Skeletal muscle tissue (tissue), 4 donors: ENCODE data around the gene KCNJ10. TPM values are rescaled to one million over a fixed set of nuclear protein-coding genes. Genes with fewer than 3 reads are reported as not detected.

ENCODE experiments used
- H3K27ac ChIP-seq: one replicate; pipeline ENCODE4 v1.7.0; 2013; ENCODE audit warnings: mild to moderate bottlenecking, low read depth, low read length, inconsistent platforms
- H3K27me3 ChIP-seq, 3 donors: one replicate each; pipeline ENCODE4 v1.7.0; 2013; ENCODE audit warnings: low read length in 3 of 3; ENCODE audit not compliant: control insufficient read depth in 3 of 3, insufficient read depth in 3 of 3
- H3K36me3 ChIP-seq, 3 donors: one replicate each; pipeline ENCODE4 v1.7.0; 2013; ENCODE audit warnings: low read length in 3 of 3; ENCODE audit not compliant: control insufficient read depth in 3 of 3, insufficient read depth in 3 of 3
- H3K4me1 ChIP-seq, 3 donors: one replicate each; pipeline ENCODE4 v1.7.0; 2013; ENCODE audit warnings: low read length in 3 of 3, mild to moderate bottlenecking in 3 of 3; ENCODE audit not compliant: control insufficient read depth in 3 of 3, insufficient read depth in 3 of 3
- H3K4me3 ChIP-seq, 3 donors: one replicate each; pipeline ENCODE4 v1.7.0; 2013; ENCODE audit warnings: low read length in 3 of 3
- H3K9ac ChIP-seq, 3 donors: one replicate each; pipeline ENCODE4 v1.7.0; 2013; ENCODE audit warnings: low read length in 3 of 3, mild to moderate bottlenecking in 3 of 3, moderate library complexity in 2 of 3, low read depth in 1 of 3
- H3K9me3 ChIP-seq, 3 donors: one replicate each; pipeline ENCODE4 v1.7.0; 2013; ENCODE audit warnings: low read length in 3 of 3; ENCODE audit not compliant: control insufficient read depth in 3 of 3
- total RNA-seq: library from RNA; depleted of rRNA; stranded (reverse); fragments of >200 nt; gene quantifications from one replicate; pipeline ENCODE4 v1.2.3, GENCODE V29; 2014
- donor health status: Osteomylitis.

The KCNJ10 gene
- total RNA-seq, 1 donor from 2014 or later: 0.52 TPM

DNA sequence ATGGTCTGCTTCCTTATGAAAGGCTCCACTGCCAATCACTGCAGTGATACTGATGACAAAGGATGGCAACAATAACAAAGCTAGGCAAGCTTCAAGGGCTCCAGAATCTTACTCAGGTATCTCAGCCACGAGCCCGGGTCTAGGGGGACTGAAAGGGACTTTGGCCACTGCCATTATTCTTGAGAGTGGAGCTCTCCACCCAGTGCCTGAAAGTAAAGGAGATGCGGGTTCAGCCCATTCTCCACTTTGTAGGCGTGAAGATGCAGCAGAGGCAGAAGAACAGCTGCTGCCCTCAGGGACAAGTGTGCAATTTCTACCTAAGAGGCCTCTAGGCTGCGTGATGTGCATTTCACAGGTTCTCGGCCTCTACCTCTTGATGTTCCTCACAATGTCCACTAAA, 84.5 kb downstream of the KCNJ10 start:
- Histone ChIP-seq H3K9me3 (no peaks in the 10 kb centered on the region), H3K4me3 (no peak overlapping the region), H3K9ac (no peak overlapping the region), H3K27ac (no peak overlapping the region), H3K36me3 (no peaks in the 10 kb centered on the region), H3K4me1 (no peaks in the 10 kb centered on the region), H3K27me3 (peaks cover 2 to 4% (median 3%) of the 10 kb centered on the region in 3 donors)

DNA sequence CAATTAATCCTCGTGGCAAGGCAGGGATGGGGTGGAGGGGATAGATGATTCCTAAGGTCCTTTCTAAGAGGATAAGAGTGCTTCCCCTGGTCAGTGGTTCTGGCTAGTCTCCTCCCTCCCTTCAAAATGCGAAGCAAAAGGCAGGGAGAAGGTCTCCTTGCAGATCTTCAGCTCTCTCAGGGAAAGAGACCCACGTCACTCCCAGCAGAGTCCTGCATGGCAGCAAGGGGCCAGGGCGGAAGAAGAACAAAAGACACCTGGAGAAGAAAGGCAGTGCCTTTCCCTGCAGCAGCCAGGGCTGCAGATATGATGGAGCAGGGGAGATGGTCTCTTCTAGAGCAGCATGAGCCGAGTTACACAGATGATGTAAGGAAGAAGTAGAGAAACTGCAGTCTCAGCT, 86.3 kb downstream of the KCNJ10 start:
- Histone ChIP-seq H3K27me3 (peaks cover 0 to 3% (median 0%) of the 10 kb centered on the region in 3 donors), H3K36me3 (no peaks in the 10 kb centered on the region), H3K4me1 (no peaks in the 10 kb centered on the region), H3K9me3 (no peaks in the 10 kb centered on the region), H3K27ac (no peak overlapping the region), H3K4me3 (no peak overlapping the region), H3K9ac (no peak overlapping the region)

DNA sequence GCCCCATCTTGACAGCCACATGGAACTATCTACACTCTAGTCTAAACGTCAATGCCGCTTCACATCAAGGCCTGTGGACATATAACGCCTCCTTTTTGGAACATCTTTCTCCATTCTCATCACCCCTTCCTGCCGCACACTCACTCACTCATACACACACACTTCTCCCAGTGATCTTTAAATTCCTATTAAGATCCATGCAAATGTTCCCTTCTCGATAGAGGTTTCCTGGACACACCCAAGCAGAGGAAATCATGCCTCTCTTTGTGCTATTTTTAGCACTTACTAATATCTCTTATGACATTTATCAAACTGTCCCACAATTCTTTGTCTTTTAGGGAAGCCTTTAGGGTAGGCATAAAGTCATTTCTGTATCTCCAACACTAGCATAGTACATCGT, 87.7 kb downstream of the KCNJ10 start:
- H3K4me1 ChIP-seq: no peaks in the 10 kb centered on the region
- H3K27ac ChIP-seq: no peak overlapping the region
- no peak overlapping the region for H3K9ac ChIP-seq
- H3K9me3 ChIP-seq: no peaks in the 10 kb centered on the region
- no peak overlapping the region for H3K4me3 ChIP-seq
- peaks cover 3 to 10% (median 4%) of the 10 kb centered on the region in 3 donors for H3K27me3 ChIP-seq
- H3K36me3 ChIP-seq: no peaks in the 10 kb centered on the region

DNA sequence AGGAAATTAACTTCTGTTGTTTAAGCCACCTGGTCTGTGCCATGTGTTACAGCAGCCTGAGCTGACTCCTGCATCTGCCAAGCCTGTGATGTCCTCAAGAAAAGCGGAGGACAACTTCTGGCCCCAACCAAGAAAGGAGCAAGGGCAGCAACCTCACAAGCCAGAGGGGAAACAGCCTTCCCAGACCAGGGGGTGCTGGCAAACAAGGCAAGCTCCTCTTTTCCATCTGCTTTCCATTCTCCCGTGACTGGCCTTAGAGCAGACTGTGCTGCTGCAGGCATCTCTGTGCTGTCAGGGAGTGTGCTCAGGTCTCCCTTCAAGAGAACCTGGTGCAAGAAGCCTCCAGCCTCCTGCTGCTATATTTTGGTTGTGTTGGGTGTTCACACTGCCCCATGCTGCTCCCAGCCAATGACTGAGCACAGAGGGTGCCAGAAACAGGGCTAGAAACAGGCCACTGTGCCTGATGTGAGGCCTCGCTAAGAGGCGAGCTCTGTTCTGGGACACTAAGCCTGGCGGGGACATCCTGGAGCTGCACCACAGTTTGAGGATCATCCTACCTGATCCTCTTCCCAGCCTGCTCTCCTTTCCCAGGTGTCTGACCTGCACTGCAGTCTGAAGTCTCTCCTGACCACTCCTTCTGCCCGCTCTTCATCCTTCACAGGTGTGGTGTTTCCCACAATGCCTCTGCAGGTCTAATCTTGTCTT, 88.5 kb downstream of the KCNJ10 start:
- no peak overlapping the region for H3K4me3 ChIP-seq
- H3K27me3 ChIP-seq: peaks cover 4 to 12% (median 6%) of the 10 kb centered on the region in 3 donors
- no peak overlapping the region for H3K9ac ChIP-seq
- H3K27ac ChIP-seq: no peak overlapping the region
- no peaks in the 10 kb centered on the region for H3K9me3 ChIP-seq
- H3K4me1 ChIP-seq: no peaks in the 10 kb centered on the region
- H3K36me3 ChIP-seq: no peaks in the 10 kb centered on the region

DNA sequence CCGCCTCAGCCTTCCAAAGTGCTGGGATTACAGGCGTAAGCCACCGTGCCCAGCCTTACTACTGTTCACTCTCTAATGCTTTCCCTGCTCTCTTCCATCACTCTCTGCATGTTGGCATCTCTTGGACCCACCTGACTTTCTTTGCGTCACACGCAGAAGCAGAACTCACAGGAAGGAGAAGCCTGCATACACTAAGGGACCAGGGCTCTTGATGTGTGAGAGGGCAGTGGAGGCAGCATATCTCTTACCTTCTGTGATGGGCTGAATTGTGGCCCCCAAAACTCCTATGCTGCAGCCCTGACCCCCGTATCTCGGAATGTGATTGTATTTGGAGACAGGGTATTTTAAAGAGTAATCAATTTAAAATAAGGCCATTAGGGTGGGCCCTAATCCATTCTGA, 89.2 kb downstream of the KCNJ10 start:
- H3K27ac ChIP-seq: no peak overlapping the region
- H3K9me3 ChIP-seq: no peaks in the 10 kb centered on the region
- H3K4me3 ChIP-seq: no peak overlapping the region
- H3K9ac ChIP-seq: no peak overlapping the region
- no peaks in the 10 kb centered on the region for H3K36me3 ChIP-seq
- no peaks in the 10 kb centered on the region for H3K4me1 ChIP-seq
- peaks cover 4 to 12% (median 6%) of the 10 kb centered on the region in 3 donors for H3K27me3 ChIP-seq

DNA sequence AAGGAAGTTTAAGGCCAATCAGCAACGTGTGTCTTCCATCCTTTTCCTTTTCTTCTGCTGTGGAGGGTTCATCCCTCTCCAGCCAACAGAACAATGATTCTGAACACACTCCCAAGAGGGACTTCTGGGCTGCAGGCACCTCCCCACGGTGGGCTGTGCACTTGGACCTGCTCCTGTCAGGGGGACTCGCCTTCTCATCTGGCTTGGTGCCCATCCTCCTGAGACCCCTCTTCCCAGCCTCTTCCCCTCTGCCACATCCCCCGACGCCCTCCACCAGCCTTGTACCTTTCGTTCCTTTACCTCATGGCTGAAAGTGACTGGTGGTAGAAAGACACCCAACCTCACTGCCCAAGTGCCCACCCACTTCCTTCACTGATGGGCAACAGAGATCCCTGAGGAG, 89.9 kb downstream of the KCNJ10 start:
- H3K4me3 ChIP-seq: no peak overlapping the region
- H3K9ac ChIP-seq: no peak overlapping the region
- no peaks in the 10 kb centered on the region for H3K4me1 ChIP-seq
- peaks cover 4 to 19% (median 6%) of the 10 kb centered on the region in 3 donors for H3K27me3 ChIP-seq
- H3K27ac ChIP-seq: no peak overlapping the region
- no peaks in the 10 kb centered on the region for H3K9me3 ChIP-seq
- H3K36me3 ChIP-seq: no peaks in the 10 kb centered on the region

DNA sequence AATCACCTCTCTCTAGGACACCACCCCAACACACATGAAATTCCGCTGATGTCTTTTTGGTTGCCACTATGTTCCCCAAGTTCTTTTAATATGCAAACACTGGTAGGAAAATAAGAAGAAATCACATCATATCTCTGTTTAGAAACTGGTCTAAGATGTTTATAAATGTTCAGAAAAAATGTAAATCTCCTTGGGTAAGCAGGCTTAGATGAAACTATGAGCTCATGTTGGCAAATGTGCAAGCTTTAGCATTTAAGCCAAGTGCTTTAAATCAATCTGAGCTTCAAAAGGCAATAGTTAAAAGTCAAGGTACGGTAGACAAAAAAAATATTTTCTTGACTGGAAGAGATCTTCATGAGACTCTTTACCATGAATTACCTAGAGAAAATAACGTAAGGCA, 90.7 kb downstream of the KCNJ10 start:
- peaks cover 6 to 20% (median 9%) of the 10 kb centered on the region in 3 donors for H3K27me3 ChIP-seq
- H3K27ac ChIP-seq: no peak overlapping the region
- no peaks in the 10 kb centered on the region for H3K9me3 ChIP-seq
- no peak overlapping the region for H3K4me3 ChIP-seq
- no peaks in the 10 kb centered on the region for H3K4me1 ChIP-seq
- H3K9ac ChIP-seq: no peak overlapping the region
- H3K36me3 ChIP-seq: no peaks in the 10 kb centered on the region

DNA sequence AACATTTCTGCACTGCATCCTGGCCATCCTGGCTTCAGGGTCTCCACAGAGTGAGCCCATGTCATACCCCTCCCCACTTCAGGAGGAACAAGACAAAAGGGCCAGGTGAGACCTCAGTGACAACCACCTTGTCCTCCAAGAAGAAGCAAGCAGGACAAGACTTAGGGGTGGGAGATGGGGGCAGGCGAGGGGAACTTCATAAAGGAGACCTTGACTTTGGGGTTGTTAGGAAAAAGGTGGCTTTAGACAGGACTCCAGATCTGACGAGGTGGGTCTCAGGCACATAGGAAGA, 91.9 kb downstream of the KCNJ10 start:
- no peaks in the 10 kb centered on the region for H3K4me1 ChIP-seq
- peaks cover 9 to 17% (median 16%) of the 10 kb centered on the region in 3 donors for H3K27me3 ChIP-seq
- no peaks in the 10 kb centered on the region for H3K36me3 ChIP-seq
- no peak overlapping the region for H3K9ac ChIP-seq
- no peaks in the 10 kb centered on the region for H3K9me3 ChIP-seq
- no peak overlapping the region for H3K4me3 ChIP-seq
- H3K27ac ChIP-seq: no peak overlapping the region

DNA sequence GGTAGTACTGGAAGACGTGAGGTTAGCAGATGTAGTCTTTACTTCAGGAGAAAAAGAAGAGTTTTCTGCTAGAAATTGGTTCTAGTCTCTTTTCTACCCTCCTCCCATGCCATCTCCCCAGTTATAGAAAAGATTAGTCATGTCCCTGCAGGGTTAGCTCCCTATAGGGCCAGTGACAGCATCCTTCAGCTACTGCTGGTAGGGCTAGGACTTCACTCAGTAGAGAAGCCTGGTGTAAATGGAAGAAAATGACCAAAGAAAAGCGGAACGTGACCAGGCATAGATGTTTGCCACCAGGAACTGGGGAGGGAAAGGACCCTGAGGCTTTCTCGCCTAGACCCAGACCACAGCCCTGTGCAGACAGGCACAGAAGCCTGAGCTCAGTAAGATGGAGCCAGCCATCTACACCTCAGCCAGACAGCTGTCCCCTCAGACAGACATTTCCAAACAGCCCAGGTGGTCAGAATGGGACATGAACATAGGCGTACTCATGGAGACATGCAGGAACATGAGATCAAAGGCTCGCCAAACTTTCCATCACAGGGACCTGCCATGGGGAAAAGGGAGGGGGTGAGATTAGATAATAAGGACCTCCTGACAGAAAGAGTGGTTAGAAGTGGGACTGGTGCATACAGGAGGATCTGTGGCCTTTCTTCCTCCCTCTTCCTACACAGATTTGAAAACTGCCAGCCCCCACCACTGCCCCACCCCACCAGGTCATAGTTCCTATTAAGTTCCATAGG, 92.4 kb downstream of the KCNJ10 start:
- H3K4me1 ChIP-seq: no peaks in the 10 kb centered on the region
- no peaks in the 10 kb centered on the region for H3K36me3 ChIP-seq
- peaks cover 11 to 19% (median 18%) of the 10 kb centered on the region in 3 donors for H3K27me3 ChIP-seq
- H3K4me3 ChIP-seq: no peak overlapping the region
- H3K9ac ChIP-seq: no peak overlapping the region
- H3K9me3 ChIP-seq: no peaks in the 10 kb centered on the region
- H3K27ac ChIP-seq: no peak overlapping the region

DNA sequence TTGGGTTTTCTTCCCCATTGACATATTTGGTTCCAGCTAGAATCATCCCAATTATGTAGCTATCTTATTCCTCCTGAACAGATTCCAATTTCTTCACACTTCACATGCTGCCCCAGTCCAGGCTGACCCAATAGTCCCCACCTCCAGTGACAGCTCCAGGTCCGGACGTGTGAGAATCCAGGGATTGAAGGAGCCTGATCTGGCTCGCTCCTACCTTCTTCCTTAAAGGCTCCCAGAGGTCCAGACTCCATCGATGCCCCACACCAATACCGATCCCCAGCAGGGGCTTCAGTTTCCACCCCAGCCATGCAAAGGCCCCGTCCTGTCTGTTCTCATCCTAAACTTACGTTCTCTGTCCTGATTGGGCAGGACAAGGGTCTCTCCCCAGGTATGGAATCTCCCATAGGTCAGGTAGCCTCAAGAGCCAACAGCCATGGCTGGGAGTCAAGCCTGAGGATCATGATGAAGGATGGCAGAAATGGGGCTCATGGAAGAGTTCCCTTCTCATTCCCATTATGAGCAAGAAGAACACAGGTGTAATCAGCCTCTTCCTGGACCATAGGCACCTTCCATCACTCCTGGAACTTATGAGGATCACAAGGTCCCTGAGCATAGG, 95.5 kb downstream of the KCNJ10 start:
- H3K9ac ChIP-seq: no peak overlapping the region
- H3K36me3 ChIP-seq: no peaks in the 10 kb centered on the region
- peaks cover 14 to 23% (median 20%) of the 10 kb centered on the region in 3 donors for H3K27me3 ChIP-seq
- no peaks in the 10 kb centered on the region for H3K9me3 ChIP-seq
- no peak overlapping the region for H3K27ac ChIP-seq
- no peak overlapping the region for H3K4me3 ChIP-seq
- H3K4me1 ChIP-seq: no peaks in the 10 kb centered on the region
